ENCODE results near the gene KCNJ10. TPM values are rescaled to one million over a fixed set of nuclear protein-coding genes. Genes with fewer than 3 reads are reported as not detected.

The KCNJ10 gene
- polyA plus RNA-seq, 4 donors: 23.4 to 30.9 (median 23.9) TPM

- DNase-seq (ENCODE audit: low read depth in 4 of 4, low spot score in 2 of 4): no peak
Measured at GRCh38 chr1:160085686-160086455, 15.9 kb upstream of the KCNJ10 start.

DNA sequence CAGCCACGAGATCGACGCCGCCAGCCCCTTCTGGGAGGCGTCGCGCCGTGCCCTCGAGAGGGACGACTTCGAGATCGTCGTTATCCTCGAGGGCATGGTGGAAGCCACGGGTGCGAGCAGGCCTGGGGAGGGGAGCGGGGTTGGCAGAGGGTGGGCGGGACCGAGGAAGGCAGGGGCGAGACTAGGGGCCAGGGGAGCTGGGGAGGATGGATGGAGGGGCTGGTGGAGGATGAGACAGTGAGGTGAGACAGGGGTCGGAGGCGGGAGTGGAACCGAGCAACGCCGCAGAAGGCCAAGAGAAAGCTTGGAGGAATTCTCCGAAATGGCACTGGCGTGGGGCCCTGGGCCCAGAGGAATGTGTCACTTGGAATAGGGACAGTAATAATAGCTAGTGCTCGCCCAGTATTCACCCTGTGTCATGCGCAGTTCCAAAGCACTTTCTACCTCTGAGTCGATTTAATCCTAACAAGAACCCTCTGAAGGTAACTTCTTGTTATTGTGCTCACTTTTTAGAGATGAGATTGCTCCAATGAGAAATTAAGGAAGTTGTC lies 14.9 kb upstream of the KCNJ10 start:
- no peak for DNase-seq (ENCODE audit: low read depth in 4 of 4, low spot score in 2 of 4)

DNA sequence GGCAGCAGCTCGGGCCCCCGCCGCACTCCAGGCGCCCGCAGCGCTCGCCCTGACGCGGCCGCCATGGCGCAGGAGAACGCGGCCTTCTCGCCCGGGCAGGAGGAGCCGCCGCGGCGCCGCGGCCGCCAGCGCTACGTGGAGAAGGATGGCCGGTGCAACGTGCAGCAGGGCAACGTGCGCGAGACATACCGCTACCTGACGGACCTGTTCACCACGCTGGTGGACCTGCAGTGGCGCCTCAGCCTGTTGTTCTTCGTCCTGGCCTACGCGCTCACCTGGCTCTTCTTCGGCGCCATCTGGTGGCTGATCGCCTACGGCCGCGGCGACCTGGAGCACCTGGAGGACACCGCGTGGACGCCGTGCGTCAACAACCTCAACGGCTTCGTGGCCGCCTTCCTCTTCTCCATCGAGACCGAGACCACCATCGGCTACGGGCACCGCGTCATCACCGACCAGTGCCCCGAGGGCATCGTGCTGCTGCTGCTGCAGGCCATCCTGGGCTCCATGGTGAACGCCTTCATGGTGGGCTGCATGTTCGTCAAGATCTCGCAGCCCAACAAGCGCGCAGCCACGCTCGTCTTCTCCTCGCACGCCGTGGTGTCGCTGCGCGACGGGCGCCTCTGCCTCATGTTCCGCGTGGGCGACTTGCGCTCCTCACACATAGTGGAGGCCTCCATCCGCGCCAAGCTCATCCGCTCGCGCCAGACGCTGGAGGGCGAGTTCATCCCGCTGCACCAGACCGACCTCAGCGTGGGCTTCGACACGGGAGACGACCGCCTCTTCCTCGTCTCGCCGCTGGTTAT lies 14.2 kb upstream of the KCNJ10 start:
- peak in 1 of 4 donors; percentile 63 for DNase-seq (ENCODE audit: low read depth in 4 of 4, low spot score in 2 of 4)

DNA sequence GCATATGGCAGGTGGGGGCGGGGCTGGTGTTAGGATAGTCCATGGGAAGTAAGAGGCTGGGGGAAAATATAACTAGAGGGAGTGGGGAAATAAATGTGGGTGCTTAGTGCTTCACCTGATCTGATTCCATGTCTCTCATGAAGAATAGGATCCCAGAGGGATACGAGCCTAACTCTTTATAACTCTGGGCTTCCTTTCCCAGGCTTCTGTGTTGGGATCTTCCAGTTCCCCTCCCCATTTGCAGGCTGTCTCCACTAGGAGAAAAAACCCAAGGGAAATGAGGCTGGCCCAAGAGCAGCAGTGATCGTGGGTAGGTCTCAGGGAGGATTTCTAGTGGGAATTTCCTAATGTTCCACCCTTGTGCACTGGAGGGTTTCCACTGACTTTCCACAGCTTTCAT lies 13.0 kb upstream of the KCNJ10 start:
- no peak for DNase-seq (ENCODE audit: low read depth in 4 of 4, low spot score in 2 of 4)

DNA sequence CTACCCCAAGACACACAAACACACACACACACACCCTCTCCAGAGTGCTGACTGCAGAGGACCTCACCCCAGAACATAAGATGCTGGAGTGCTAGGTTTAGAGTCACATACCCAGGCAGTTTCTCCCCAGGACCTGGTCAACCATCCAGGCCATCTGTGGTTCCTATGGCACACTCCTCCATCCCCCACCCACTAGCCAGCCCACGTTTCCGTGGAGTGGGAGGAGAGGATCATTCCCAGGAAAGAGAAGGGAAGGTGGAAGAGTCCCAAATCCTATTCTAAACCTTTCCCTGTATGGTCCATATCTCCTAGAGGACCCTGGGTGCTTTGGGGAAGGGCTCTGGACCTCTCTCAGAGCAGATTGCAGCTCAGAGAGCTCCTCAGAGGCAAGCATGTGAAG lies 12.5 kb upstream of the KCNJ10 start:
- DNase-seq (ENCODE audit: low read depth in 4 of 4, low spot score in 2 of 4): no peak

DNA sequence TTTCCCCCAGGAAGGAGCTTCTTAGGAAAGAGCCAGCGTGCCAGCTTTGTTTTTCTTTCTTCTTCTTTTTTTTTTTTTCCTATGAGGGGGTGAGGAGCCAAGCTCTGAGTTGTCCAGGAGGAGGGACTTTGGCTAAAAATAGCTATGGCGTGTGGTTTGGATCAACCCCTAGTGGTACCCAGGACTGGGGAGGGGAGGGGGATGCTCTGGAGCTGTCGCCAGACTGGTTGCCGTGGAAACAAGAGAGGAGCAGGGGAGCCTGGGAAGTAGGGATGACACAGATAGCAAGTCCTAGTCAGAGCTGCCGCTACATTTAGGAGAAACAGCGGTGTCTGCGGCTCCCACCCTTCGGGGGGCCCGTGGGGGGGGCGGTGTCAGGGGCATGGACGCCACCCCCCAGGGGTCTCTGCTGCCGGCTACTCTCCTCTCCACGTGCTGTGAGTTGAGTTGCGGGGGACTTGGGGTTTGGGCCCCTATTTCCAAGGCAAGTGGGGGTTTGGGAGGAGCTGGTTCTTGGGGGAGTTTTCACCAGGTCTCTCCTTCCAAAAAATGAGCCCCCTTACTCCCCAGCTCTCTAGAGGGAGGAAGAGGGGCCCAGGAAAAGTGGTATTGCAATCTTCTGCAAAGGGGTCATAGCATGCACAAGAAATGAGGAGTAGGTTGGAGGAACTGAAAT lies 11.4 kb upstream of the KCNJ10 start, which contains the start of gene KCNJ9:
Gene KCNJ9, plus strand, starts transcription at position 278 of the 676 bp plus-strand sequence. CDS start 2,493 bp downstream, outside the sequence.
- DNase-seq (ENCODE audit: low read depth in 4 of 4, low spot score in 2 of 4): no peak

GRCh38 chr1:160080381-160081100 lies 10.6 kb upstream of the KCNJ10 start:
- no peak for DNase-seq (ENCODE audit: low read depth in 4 of 4, low spot score in 2 of 4)

DNA sequence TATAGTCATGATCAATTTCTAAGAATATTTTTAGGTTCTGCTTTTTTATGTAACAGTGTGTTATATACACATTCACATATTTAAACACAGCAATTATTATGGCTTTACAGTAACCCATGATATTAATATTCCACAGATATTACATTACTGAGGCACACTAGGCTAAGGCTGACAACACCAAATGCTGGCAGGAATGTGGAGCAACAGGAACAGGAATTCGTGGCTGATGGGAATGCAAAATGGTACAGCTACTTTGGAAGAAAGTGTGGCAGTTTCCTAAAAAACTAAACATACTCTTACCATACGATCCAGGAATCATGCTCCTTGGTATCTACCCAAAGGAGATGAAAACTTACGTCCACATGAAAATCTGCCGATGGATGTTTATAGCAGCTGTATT lies 9.5 kb upstream of the KCNJ10 start:
- no peak for DNase-seq (ENCODE audit: low read depth in 4 of 4, low spot score in 2 of 4)

GRCh38 chr1:160078512-160079195 lies 8.7 kb upstream of the KCNJ10 start:
- DNase-seq (ENCODE audit: low read depth in 4 of 4, low spot score in 2 of 4): no peak

DNA sequence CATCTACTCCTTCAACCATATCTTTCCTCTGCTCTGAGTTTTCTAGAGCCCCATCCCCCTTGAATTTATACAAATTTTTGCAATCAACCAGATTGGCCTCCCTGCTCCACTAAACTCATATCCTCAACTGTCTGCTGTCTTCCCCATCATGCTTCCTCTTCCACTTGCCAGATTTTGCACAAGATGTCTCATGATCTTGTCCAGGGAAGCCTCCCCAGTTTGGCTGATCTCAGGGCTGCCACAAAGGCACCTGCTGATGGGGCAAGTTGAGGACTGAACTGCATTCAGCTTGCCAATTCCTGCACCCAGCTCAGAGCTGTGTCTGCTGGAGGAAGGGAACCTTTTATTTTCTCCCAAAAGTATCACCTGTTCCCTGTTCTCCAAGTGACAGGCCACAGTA lies 7.5 kb upstream of the KCNJ10 start:
- no peak for DNase-seq (ENCODE audit: low read depth in 4 of 4, low spot score in 2 of 4)

GRCh38 chr1:160076295-160076694 lies 6.3 kb upstream of the KCNJ10 start:
- DNase-seq (ENCODE audit: low read depth in 4 of 4, low spot score in 2 of 4): no peak

- no peak for DNase-seq (ENCODE audit: low read depth in 4 of 4, low spot score in 2 of 4)
Measured at GRCh38 chr1:160075836-160076235, 5.9 kb upstream of the KCNJ10 start.

- no peak for DNase-seq (ENCODE audit: low read depth in 4 of 4, low spot score in 2 of 4)
Measured at GRCh38 chr1:160074865-160075264, 4.9 kb upstream of the KCNJ10 start.

DNA sequence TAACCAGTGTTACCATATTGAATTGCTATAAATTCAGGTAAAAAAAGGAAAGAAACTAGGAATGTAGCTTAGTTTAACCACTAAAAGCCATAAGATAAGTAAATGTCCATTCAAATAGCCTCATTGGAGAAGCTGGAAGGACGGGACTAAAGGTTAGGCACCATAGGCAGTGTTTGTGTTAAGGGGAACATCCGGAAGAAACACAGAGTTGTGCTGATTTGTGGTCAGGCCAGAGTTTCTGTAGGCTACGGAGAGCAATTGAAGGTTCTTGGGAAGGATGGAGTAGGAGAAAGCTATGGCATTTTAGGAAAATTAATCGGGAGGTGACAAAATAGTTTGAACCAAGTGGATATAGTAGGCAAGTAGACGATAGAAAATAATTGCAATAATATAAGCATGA lies 1.3 kb upstream of the KCNJ10 start:
- DNase-seq (ENCODE audit: low read depth in 4 of 4, low spot score in 2 of 4): no peak

- DNase-seq (ENCODE audit: low read depth in 4 of 4, low spot score in 2 of 4): peak in 1 of 4 donors; percentile 59
Measured at GRCh38 chr1:160070243-160071163, 543 bp upstream of the KCNJ10 start.

- DNase-seq (ENCODE audit: low read depth in 4 of 4, low spot score in 2 of 4): no peak
Measured at GRCh38 chr1:160068225-160068624, 1.7 kb downstream of the KCNJ10 start.

GRCh38 chr1:160066829-160067745 lies 2.9 kb downstream of the KCNJ10 start:
- no peak for DNase-seq (ENCODE audit: low read depth in 4 of 4, low spot score in 2 of 4)

DNA sequence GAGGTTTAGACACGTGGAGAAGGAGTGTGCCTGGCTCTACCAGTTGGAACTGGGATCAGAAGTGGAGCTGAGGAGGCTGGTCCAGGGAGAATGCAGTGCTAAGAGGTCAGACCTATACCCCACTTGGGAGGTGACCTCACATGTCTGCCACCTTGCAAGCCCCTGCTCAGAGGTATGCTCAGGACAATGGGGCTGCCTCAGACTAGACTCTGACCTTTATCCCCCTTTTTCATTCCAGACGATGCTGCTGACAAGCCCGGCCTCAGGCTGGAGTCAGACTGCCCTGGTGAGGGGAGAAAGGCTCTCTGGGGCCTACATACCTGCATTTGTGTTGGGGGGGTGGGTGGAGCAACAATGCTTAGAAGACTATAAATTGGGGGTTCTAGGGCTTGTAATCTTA lies 5.2 kb downstream of the KCNJ10 start:
- DNase-seq (ENCODE audit: low read depth in 4 of 4, low spot score in 2 of 4): no peak

All from left renal cortex interstitium (tissue), 4 donors.